PFSK-1 (cell line): ENCODE measurements around the gene PHC2.

Source experiments
- FOXP2 ChIP-seq: optimal IDR thresholded peaks from 2 replicates; pipeline ENCODE3; 2011; ENCODE audit warnings: borderline replicate concordance, control low read depth, inconsistent platforms; ENCODE audit not compliant: insufficient read depth; ENCODE audit errors: extremely low read length, extremely low read depth
- POLR2AphosphoS5 ChIP-seq: IDR thresholded peaks from 2 replicates; pipeline ENCODE4 v1.6.1; 2012; ENCODE audit warnings: low read depth, mild to moderate bottlenecking, control low read depth, low read length, moderate library complexity
- SIN3A ChIP-seq: IDR thresholded peaks from 2 replicates; pipeline ENCODE4 v1.6.1; 2012; ENCODE audit warnings: mild to moderate bottlenecking, low read length, moderate library complexity, borderline replicate concordance; ENCODE audit not compliant: insufficient read depth
- TAF1 ChIP-seq: IDR thresholded peaks from 2 replicates; pipeline ENCODE4 v1.6.1; 2012; ENCODE audit warnings: low read length, control low read depth, borderline replicate concordance; ENCODE audit not compliant: insufficient read depth
- TF ChIP-seq, protein P1 (sequence below), 2 experiments: IDR thresholded peaks; 2 replicates each; pipeline versions ENCODE4 v1.6.1 to v1.8.0; 2011 to 2012; ENCODE audit warnings: low read depth in 2 of 2, low read length in 2 of 2, control low read depth in 1 of 2, inconsistent platforms in 1 of 2, mild to moderate bottlenecking in 1 of 2, moderate library complexity in 1 of 2; ENCODE audit not compliant: insufficient read depth in 1 of 2

The PHC2 gene

DNA sequence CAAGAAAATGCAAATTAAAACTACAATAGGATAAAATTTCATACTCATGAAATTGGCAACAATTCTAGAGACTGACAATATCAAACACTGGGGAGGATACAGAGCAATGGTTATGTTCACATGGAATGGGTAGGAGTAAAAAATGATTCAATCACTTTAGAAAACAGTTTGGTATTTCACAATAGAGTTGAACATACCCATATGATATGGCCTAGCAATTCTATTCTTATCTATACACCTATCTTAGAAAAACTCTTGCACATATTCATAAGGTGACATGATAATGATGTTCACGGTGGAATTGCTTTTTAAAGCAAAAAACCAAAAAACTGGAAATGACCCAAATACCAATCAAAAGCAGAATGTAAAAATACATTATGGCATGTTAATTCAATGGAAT lies 28.7 kb downstream of the PHC2 start:
- no peak for TF ChIP-seq SIN3A
- TF ChIP-seq FOXP2, result no peak
- no peak for TF ChIP-seq TAF1
- TF ChIP-seq, protein P1, sequence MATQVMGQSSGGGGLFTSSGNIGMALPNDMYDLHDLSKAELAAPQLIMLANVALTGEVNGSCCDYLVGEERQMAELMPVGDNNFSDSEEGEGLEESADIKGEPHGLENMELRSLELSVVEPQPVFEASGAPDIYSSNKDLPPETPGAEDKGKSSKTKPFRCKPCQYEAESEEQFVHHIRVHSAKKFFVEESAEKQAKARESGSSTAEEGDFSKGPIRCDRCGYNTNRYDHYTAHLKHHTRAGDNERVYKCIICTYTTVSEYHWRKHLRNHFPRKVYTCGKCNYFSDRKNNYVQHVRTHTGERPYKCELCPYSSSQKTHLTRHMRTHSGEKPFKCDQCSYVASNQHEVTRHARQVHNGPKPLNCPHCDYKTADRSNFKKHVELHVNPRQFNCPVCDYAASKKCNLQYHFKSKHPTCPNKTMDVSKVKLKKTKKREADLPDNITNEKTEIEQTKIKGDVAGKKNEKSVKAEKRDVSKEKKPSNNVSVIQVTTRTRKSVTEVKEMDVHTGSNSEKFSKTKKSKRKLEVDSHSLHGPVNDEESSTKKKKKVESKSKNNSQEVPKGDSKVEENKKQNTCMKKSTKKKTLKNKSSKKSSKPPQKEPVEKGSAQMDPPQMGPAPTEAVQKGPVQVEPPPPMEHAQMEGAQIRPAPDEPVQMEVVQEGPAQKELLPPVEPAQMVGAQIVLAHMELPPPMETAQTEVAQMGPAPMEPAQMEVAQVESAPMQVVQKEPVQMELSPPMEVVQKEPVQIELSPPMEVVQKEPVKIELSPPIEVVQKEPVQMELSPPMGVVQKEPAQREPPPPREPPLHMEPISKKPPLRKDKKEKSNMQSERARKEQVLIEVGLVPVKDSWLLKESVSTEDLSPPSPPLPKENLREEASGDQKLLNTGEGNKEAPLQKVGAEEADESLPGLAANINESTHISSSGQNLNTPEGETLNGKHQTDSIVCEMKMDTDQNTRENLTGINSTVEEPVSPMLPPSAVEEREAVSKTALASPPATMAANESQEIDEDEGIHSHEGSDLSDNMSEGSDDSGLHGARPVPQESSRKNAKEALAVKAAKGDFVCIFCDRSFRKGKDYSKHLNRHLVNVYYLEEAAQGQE (IDR thresholded peaks at IDR 0.05; ENCODE audit: insufficient read depth in 1 of 2, low read depth in 2 of 2, low read length in 2 of 2), result no peak
- no peak for TF ChIP-seq POLR2AphosphoS5

DNA sequence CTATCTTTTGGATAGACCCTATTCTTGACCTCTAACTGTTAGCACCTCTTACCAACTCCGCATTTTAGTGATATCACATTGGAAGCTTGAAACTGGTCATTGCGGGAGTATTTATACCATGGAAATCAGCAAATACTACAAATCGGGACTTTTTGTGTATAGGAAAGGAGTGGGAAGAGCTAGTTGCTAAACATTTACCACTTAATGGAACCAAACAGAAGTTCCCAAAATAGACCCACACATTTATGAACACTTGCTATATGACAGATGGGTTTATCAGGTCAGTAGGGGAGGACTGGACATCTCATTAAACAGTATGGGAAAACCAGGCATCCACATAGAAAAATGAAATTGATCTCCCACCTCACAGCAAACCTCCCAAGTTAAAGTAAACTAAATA lies 29.4 kb downstream of the PHC2 start:
- TF ChIP-seq POLR2AphosphoS5, result no peak
- TF ChIP-seq, protein P1 (IDR thresholded peaks at IDR 0.05; ENCODE audit: insufficient read depth in 1 of 2, low read depth in 2 of 2, low read length in 2 of 2), result no peak
- TF ChIP-seq TAF1, result no peak
- TF ChIP-seq FOXP2, result no peak
- TF ChIP-seq SIN3A, result no peak

DNA sequence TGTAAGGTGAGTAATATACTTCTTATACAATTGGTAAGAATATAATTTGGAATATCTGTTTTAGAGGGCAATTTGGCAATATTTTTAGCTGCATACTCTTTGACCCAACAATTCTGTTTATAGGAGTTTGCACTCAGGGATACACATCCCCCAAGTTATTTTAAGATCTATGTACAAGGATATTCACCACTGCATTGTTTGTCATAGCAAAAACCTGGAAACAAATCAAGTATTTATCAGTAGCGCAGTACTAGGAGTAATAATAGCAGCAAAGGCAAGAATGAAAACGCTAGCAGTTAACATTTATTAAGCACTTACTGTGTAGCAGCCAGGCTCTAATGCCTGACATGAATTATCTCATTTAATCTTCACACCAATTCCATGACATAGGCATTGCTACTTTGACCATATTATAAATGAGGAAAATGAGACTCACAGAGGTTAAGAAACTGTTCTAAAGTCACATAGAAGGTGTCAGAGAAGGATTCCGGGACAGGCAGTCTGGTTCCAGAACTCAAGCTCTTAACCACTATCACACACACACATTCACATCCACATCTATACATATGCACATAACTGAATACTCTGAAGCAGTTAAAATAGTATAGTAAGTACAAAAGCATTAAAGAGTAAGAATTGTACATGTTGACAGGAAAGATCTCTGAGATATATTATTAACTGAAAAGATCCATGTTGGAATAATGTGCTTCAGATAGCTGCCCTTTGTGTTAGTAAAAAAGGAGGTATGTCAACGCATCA lies 30.6 kb downstream of the PHC2 start:
- TF ChIP-seq TAF1 (no peak), POLR2AphosphoS5 (no peak), SIN3A (no peak), FOXP2 (no peak)
- TF ChIP-seq, protein P1 (IDR thresholded peaks at IDR 0.05; ENCODE audit: insufficient read depth in 1 of 2, low read depth in 2 of 2, low read length in 2 of 2), result no peak

DNA sequence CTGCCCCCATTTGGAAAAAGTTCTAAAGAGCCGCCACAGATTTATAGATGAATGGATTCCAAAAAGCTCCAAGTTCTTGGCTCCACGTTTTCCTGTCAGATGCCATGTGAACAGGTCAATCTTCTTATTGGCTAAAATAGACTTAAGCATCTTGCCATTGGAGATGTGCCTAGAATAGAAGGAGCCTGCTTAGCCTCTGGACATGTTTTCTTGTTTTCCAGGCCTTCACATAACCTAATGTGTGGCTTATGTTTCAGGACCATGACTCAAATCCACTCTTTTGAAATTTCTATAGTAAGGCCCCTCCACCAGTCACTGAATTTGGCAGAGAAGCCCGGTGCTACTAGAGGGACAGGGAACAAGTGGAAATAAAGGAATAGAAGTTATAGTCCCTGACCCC lies 31.5 kb downstream of the PHC2 start:
- no peak for TF ChIP-seq FOXP2

DNA sequence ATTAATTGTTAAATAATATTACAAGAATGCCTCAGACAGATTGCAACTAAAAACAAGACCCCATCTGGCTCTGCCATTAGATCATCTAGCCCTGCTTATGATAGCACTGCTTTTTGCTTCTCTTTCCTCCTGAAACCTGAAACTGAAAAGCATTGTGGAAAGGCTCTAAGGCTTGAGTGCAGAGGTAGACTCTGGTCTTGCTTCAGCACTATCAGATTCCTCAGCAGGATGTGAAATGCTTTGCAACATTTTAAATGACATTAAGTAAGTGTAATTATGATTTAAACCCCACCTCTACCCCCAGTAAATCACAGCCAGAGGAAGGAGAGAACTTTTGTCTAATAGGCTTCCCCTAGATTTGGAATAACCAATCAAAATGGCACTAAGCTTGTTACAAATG lies 32.9 kb downstream of the PHC2 start:
- TF ChIP-seq FOXP2 (no peak), SIN3A (no peak), POLR2AphosphoS5 (no peak), TAF1 (no peak)
- TF ChIP-seq, protein P1 (IDR thresholded peaks at IDR 0.05; ENCODE audit: insufficient read depth in 1 of 2, low read depth in 2 of 2, low read length in 2 of 2), result no peak
